Neutrophil (primary cell): ENCODE data around the gene BAD.
A peak's percentile ranks its signal among the peaks of the same experiment; 100 is the strongest.

Source experiments
- H3K27ac ChIP-seq: fragments of 200-600 bp; sonication (generic); 2 replicates; pipeline ENCODE4 v1.5.1; 2016; ENCODE audit warnings: mild to moderate bottlenecking, moderate library complexity
- H3K27me3 ChIP-seq: fragments of 200-600 bp; sonication (generic); 2 replicates; pipeline ENCODE4 v1.6.0; 2016; ENCODE audit warnings: mild to moderate bottlenecking
- H3K36me3 ChIP-seq: fragments of 200-600 bp; sonication (generic); 2 replicates; pipeline ENCODE4 v1.5.1; 2017
- H3K4me1 ChIP-seq, 2 experiments: fragments of 200-600 bp in 1 of 2; sonication (generic) in 1 of 2; 1 replicate in 1 of 2; 2 replicates in 1 of 2; pipeline versions ENCODE4 v1.5.1 to v1.6.1; 2013 to 2016; ENCODE audit warnings: low read depth in 1 of 2, low read length in 1 of 2, mild to moderate bottlenecking in 1 of 2, moderate library complexity in 1 of 2; ENCODE audit not compliant: control insufficient read depth in 1 of 2, insufficient read depth in 1 of 2
- H3K4me3 ChIP-seq, 2 experiments: fragments of 200-600 bp in 1 of 2; sonication (generic) in 1 of 2; 1 replicate in 1 of 2; 2 replicates in 1 of 2; pipeline ENCODE4 v1.5.1; 2013 to 2016; ENCODE audit warnings: low read depth in 1 of 2, low read length in 1 of 2, mild to moderate bottlenecking in 1 of 2, moderate library complexity in 1 of 2
- H3K9me3 ChIP-seq: fragments of 200-600 bp; sonication (generic); 2 replicates; pipeline ENCODE4 v1.5.1; 2016
- CTCF ChIP-seq: fragments of 200-600 bp; sonication (generic); IDR thresholded peaks from 2 replicates; pipeline ENCODE4 v1.5.1; 2016; ENCODE audit warnings: antibody characterized with exemption

BAD gene

GRCh38 chr11:64284048-64284961, at the start of gene BAD:
Gene BAD, minus strand, starts transcription at chr11:64284665. Its CDS starts 297 bp downstream, at chr11:64284368.
- no peak for TF ChIP-seq CTCF
- H3K27me3 ChIP-seq, result peaks cover 2% of the 10 kb centered on the region
- H3K27ac ChIP-seq, result peak within 1 kb of the TSS; percentile 98
- peak within 1 kb of the TSS; percentile 86 to 93 for H3K4me3 ChIP-seq
- H3K36me3 ChIP-seq, result peaks cover 8% of the 10 kb centered on the region
- peaks cover 20 to 26% of the 10 kb centered on the region in 2 experiments for H3K4me1 ChIP-seq
- no peaks in the 10 kb centered on the region for H3K9me3 ChIP-seq

GRCh38 chr11:64333556-64333955, 49.1 kb upstream of the BAD start:
- Histone ChIP-seq H3K9me3 (no peaks in the 10 kb centered on the region), H3K36me3 (no peaks in the 10 kb centered on the region), H3K4me1 (peaks cover 59% of the 10 kb centered on the region in 2 experiments), H3K27me3 (no peaks in the 10 kb centered on the region), H3K4me3 (no peak overlapping the region), H3K27ac (no peak overlapping the region)
- TF ChIP-seq CTCF, result no peak

- H3K36me3 ChIP-seq, result no peaks in the 10 kb centered on the region
- TF ChIP-seq CTCF, result peak; percentile 65
- H3K27me3 ChIP-seq, result no peaks in the 10 kb centered on the region
- H3K27ac ChIP-seq, result peak overlapping the region; percentile 92
- H3K9me3 ChIP-seq, result no peaks in the 10 kb centered on the region
- peak overlapping the region; percentile 32 to 61 for H3K4me3 ChIP-seq
- H3K4me1 ChIP-seq, result peaks cover 44 to 47% of the 10 kb centered on the region in 2 experiments
Measured at GRCh38 chr11:64331569-64332371, 47.3 kb upstream of the BAD start.

GRCh38 chr11:64330888-64331287, 46.4 kb upstream of the BAD start:
- Histone ChIP-seq H3K4me3 (peak overlapping the region in 1 of 2 experiments; percentile 61), H3K4me1 (peaks cover 44 to 47% of the 10 kb centered on the region in 2 experiments), H3K27ac (peak overlapping the region; percentile 92), H3K27me3 (no peaks in the 10 kb centered on the region), H3K36me3 (no peaks in the 10 kb centered on the region), H3K9me3 (no peaks in the 10 kb centered on the region)
- TF ChIP-seq CTCF, result no peak

- no peaks in the 10 kb centered on the region for H3K9me3 ChIP-seq
- no peak overlapping the region for H3K27ac ChIP-seq
- H3K27me3 ChIP-seq, result no peaks in the 10 kb centered on the region
- no peak for TF ChIP-seq CTCF
- no peak overlapping the region for H3K4me3 ChIP-seq
- H3K4me1 ChIP-seq, result peaks cover 22% of the 10 kb centered on the region in 2 experiments
- peaks cover 7% of the 10 kb centered on the region for H3K36me3 ChIP-seq
Measured at GRCh38 chr11:64327993-64328392, 43.5 kb upstream of the BAD start.
